ENCODE results near the gene SLC26A9.
"Not testable (repeated sequence)": the region's sequence is repeated elsewhere in the genome, so short reads cannot be mapped to it uniquely, and the experiment has no call there.

The SLC26A9 gene

GRCh38 chr1:205926213-205926612 is 17.0 kb downstream of the SLC26A9 start:
- no peak for DNase-seq

GRCh38 chr1:205925736-205926135 is 17.5 kb downstream of the SLC26A9 start:
- DNase-seq, result peak in 1 of 2 donors; percentile 44

GRCh38 chr1:205924460-205924790 is 18.8 kb downstream of the SLC26A9 start:
- DNase-seq, result peak; percentile 37 to 76

GRCh38 chr1:205923651-205924459 is 19.4 kb downstream of the SLC26A9 start:
- DNase-seq, result peak; percentile 52 to 74

GRCh38 chr1:205922806-205923205 is 20.4 kb downstream of the SLC26A9 start:
- no peak for DNase-seq

GRCh38 chr1:205922314-205922713 is 20.9 kb downstream of the SLC26A9 start:
- DNase-seq, result no peak

GRCh38 chr1:205921570-205921909 is 21.7 kb downstream of the SLC26A9 start:
- DNase-seq, result no peak

- no peak for DNase-seq
Measured at GRCh38 chr1:205920861-205921569, 22.2 kb downstream of the SLC26A9 start.

- DNase-seq, result no peak
Measured at GRCh38 chr1:205920159-205920558, 23.1 kb downstream of the SLC26A9 start.

- peak; percentile 84 for DNase-seq
Measured at GRCh38 chr1:205918955-205919746, 24.1 kb downstream of the SLC26A9 start.

- DNase-seq, result no peak
Measured at GRCh38 chr1:205917466-205918238, 25.6 kb downstream of the SLC26A9 start.

GRCh38 chr1:205916541-205916940 is 26.7 kb downstream of the SLC26A9 start:
- no peak for DNase-seq

- DNase-seq, result no peak
Measured at GRCh38 chr1:205915354-205915990, 27.8 kb downstream of the SLC26A9 start.

GRCh38 chr1:205914730-205915129 is 28.5 kb downstream of the SLC26A9 start:
- DNase-seq, result no peak

GRCh38 chr1:205914155-205914507 is 29.1 kb downstream of the SLC26A9 start:
- DNase-seq, result no peak

- no peak for DNase-seq
Measured at GRCh38 chr1:205913451-205914154, 29.7 kb downstream of the SLC26A9 start.

GRCh38 chr1:205907794-205908193 is 35.5 kb downstream of the SLC26A9 start:
- DNase-seq, result peak in 1 of 2 donors; percentile 23

GRCh38 chr1:205905095-205905494 is 38.2 kb downstream of the SLC26A9 start:
- DNase-seq, result not testable (repeated sequence)

- no peak for DNase-seq
Measured at GRCh38 chr1:205896351-205896750, 46.9 kb downstream of the SLC26A9 start.

- not testable (repeated sequence) for DNase-seq
Measured at GRCh38 chr1:205894119-205894518, 49.1 kb downstream of the SLC26A9 start.

- DNase-seq, result not testable (repeated sequence)
Measured at GRCh38 chr1:205892175-205892574, 51.1 kb downstream of the SLC26A9 start.

All from inflammatory macrophage (primary cell).